Keratinocyte (primary cell): ENCODE data around the gene CSN1S1.

Experiments
- CTCF ChIP-seq, 3 experiments: IDR thresholded peaks in 1 of 3; conservative IDR thresholded peaks in 1 of 3; optimal IDR thresholded peaks in 1 of 3; 2 replicates in 2 of 3; 3 replicates in 1 of 3; pipeline versions ENCODE3 to v1.5.1; 2011; ENCODE audit warnings: low read length in 3 of 3, mild to moderate bottlenecking in 3 of 3, moderate library complexity in 2 of 3, control low read depth in 1 of 3, inconsistent platforms in 1 of 3; ENCODE audit not compliant: insufficient read depth in 2 of 3; ENCODE audit errors: extremely low read depth in 1 of 3
- EZH2 ChIP-seq: IDR thresholded peaks from one replicate; pipeline ENCODE4 v1.6.1; 2012; ENCODE audit warnings: inconsistent platforms, mild to moderate bottlenecking, low read length, moderate library complexity

DNA sequence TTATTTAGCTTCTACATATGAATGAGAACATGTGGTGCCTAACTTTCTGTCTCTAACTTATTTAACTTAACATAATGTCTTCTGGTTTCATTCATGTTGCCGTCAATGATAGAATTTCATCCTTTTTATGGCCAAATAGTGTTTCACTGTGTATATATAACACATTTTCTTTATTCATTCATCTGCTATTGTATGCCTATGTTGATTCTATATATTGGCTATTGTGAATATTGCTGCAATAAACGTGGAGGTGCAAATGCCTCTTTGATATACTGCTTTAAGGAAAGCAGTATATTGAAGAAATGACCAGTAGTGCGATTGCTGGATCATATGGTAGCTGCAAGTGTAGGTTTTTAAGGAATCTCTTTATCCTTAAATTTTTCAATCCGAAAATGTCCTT is 10.0 kb upstream of the CSN1S1 start:
- no peak for TF ChIP-seq CTCF (optimal IDR thresholded peaks at IDR 0.05 in 1 of 3, IDR thresholded peaks at IDR 0.05 in 1 of 3, conservative IDR thresholded peaks at IDR 0.05 in 1 of 3; ENCODE audit: extremely low read depth in 1 of 3, insufficient read depth in 2 of 3, low read length in 3 of 3)
- no peak for TF ChIP-seq EZH2
